Fibroblast of mammary gland (primary cell): ENCODE data around the gene HBS1L.

Experiments used
- DNase-seq: peaks from one replicate; pipeline ENCODE4 v3.0.0-alpha.2; 2010; ENCODE audit warnings: low read depth
- H3K4me3 ChIP-seq: 2 replicates; pipeline ENCODE4 v1.5.1; 2011; ENCODE audit warnings: low read depth, mild to moderate bottlenecking, low read length, moderate library complexity; ENCODE audit not compliant: control insufficient read depth
- CTCF ChIP-seq: conservative IDR thresholded peaks from 2 replicates; pipeline ENCODE4 v1.5.1; 2011; ENCODE audit warnings: low read depth, low read length, inconsistent platforms; ENCODE audit not compliant: control insufficient read depth, insufficient read depth

HBS1L gene

GRCh38 chr6:134945045-134945444 lies 109.6 kb downstream of the HBS1L start:
- DNase-seq: no peak
- TF ChIP-seq CTCF: no peak
- H3K4me3 ChIP-seq: no peak overlapping the region

- no peak for DNase-seq
- no peak for TF ChIP-seq CTCF
These were observed 111.0 kb downstream of the HBS1L start for GRCh38 chr6:134943522-134944111.

GRCh38 chr6:134938896-134939295 lies 115.7 kb downstream of the HBS1L start:
- H3K4me3 ChIP-seq: no peak overlapping the region
- DNase-seq: no peak
- TF ChIP-seq CTCF: no peak

More at GRCh38 chr6:134943522-134944111, 111.0 kb downstream of the HBS1L start:
- no peak overlapping the region for H3K4me3 ChIP-seq

- peak; percentile 53 for DNase-seq
- TF ChIP-seq CTCF: no peak
- no peak overlapping the region for H3K4me3 ChIP-seq
These were observed 117.2 kb downstream of the HBS1L start for GRCh38 chr6:134937426-134937825.

GRCh38 chr6:134936931-134937330 lies 117.7 kb downstream of the HBS1L start:
- no peak for TF ChIP-seq CTCF
- H3K4me3 ChIP-seq: no peak overlapping the region
- DNase-seq: peak; percentile 63

- no peak for DNase-seq
- TF ChIP-seq CTCF: no peak
These were observed 118.1 kb downstream of the HBS1L start for GRCh38 chr6:134936476-134936875.

More at GRCh38 chr6:134936476-134936875, 118.1 kb downstream of the HBS1L start:
- H3K4me3 ChIP-seq: no peak overlapping the region
